NCI-H526 treated with DMSO at 0.1 percent for 48 hours (cell line): Measurements from ENCODE around the gene QKI.

Experiments
- DNase-seq: peaks from one replicate; lab custom pipeline; 2025; lab: John Stamatoyannopoulos, UW

QKI gene

GRCh38 chr6:163391985-163392384 lies 22.5 kb upstream of the QKI start:
- no peak for DNase-seq

DNA sequence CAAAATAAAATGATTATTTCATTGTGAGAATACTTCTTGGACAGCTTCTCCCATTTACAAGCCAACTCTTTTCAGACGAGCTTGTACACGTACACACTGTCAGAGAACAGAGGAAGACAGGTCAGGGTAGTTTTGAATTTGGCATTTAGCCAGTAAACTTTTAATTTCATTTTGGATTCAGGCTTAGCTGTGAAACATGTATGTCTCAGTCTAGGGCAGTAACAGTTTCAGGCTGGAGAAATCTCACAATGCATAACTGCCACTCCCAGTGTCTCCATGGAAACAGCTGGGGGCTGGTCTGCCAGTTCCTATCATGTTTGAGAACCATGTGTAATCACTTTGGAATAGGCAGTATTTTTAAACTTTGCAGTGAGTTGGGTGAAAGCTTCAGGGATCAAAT lies 22.0 kb upstream of the QKI start:
- no peak for DNase-seq

DNA sequence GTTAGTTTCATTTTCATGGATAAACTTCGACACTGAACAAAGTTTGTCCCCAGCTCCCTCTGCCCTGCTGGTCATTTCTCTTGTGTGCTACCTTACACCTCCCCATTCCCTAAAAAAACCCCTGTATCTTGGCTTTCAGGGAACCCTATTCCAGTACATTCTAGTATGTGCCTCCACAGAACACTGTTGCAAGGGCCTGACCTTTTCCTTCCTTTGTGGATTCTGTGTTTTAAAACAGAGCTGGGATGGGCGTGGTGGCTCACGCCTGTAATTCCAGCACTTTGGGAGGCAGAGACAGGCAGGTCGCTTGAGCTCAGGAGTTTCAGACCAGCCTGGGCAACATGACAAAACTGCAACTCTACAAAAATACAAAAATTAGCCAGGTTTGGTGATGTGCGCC lies 20.6 kb upstream of the QKI start:
- DNase-seq: no peak

DNA sequence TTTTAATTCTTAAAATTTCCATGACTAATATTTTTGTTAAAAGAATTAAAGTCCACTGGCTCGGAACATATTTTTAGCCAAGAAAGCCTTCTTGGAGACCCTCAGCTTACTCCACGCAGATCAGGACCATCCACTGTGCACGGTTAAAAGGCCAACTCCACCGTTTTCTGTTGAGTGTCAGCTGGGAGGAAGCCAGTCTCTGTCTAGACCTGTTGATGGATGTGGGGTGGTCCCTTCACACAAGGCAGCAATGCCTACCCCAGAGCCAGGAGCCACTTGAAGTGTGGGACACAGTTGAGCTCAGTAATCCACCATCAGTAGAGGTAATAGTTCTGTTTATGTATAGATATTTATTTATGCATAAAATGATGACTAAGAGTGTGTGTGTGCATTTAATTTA lies 19.9 kb upstream of the QKI start:
- no peak for DNase-seq

DNA sequence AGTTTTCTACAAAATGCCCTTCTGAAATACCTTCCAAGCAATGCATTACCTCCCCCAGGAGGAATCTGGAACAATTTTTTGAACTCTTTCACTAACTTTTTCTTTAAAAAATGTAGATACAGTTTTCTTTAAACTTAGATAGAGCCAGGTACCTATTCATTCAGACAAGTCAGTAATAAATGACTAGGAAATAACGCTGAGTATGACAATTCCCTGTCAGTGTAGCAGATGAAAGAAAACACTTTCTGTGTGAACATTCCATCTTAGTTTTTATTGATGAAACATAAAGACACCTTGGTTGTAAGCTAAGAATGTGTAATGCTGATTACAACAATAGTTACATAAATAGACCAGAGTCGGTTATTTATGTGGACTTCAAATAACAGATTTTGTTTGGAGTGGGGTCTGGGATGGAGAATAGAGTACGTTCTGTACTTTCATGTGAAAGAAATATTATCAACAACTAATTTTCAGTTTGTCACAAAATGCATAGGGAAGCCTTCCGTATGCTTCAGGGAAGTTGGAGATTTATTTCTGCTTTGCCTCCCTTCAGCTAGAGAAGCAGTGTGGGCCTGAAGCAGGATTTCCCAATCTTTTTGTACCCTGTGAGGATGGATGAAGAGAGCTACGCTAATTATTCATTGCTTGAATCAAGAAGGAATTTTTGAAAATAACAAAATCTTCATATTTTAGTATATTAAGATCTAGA lies 19.2 kb upstream of the QKI start:
- DNase-seq: no peak

- no peak for DNase-seq
Measured at GRCh38 chr6:163395831-163396185, 18.7 kb upstream of the QKI start.

DNA sequence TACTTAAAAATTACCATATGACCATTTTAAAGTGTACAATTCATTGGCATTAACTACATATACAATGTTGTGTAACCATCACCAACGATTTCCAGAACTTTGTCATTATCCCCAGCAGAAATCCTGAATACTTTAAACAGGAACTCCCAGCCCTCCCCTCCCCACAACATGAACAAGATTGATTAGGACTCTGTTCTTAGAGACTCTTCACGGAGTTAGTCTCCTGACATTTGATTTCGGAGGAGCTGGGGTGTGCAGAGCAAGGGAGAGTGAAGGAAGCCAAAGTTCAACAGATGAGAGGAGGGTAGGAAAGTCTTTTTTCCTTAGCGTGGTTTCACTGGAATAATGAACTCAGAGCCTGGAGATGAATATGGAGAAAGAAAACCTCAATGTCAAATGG lies 17.2 kb upstream of the QKI start:
- no peak for DNase-seq

DNA sequence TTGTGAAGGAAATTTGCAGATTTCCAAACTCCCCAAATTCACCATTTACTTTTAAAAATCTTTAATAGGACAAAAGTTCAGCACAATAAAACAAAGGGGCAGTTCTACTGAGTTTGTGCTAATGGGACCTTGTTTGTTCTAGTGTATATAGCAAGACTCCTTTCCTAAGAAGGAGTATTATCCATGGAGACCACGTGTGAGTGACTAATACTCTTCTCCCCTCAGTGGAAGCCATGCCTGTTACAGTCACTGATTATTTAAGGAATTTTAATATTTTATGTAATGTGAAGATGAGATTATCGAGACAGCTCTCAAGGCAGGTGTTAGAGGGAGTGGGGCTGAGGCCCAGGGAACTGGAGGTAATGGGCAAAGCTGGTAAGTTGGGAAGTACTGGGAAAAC lies 16.4 kb upstream of the QKI start:
- DNase-seq: no peak

- DNase-seq: no peak
Measured at GRCh38 chr6:163398815-163399214, 15.7 kb upstream of the QKI start.

GRCh38 chr6:163400509-163400908 lies 14.0 kb upstream of the QKI start:
- DNase-seq: no peak

DNA sequence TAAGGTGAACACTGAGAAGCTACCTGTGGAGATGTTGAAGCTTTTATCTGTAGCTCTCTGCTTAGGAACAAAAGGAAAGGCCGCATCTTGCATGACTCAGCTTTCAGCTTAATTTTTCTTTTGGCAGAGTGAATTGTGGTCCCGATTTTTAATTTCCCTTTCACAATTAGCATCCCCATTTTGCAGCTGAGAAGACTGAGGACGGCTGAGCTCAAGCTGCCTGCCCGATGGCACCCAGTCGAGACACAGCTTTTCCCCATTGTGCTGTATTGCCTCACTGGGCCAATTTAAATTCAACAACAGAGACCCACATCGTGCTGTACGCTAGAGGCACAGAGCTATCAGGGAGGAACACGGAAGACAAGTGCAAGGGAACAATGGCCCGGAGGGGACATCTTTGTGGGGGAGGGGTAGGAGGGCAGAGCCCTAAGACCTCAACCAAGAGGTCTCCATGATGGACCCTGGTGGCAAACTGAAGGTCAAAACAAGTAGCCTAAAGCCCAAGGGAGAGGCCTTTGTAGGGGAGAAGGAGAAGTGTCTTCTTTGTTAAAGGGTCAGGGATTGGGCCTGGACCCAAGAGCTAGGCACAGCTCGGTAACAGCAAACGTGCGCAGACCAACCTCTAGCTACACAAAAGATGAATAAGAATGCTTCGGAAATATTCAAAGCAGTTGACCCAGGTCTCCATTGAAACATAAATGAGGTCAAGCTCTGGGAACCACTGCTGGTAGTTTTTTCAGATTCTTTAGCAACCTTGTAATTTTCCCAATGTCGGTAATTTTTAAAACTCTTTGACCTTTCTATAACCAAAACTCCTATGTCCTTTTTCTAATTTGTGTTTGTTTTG lies 13.3 kb upstream of the QKI start:
- no peak for DNase-seq

DNA sequence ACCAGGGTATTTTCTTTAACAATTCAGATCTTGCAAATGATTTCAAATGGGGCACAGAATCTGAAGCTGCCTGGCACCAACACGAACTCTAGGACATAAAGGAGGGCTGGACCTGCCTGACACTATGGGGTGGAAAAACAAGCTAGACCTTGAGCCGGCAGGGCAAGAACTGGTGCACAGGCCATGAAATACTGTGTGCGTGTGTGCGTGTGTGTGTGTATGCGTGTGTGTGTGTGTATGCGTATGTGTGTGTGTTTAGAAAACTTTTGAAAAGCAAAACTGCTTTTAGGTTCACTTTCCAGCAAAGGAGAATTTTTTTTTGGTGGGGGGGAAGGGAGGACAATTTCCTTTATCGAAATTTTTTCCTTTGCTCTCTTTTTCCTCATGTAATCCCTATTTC lies 11.9 kb upstream of the QKI start:
- no peak for DNase-seq

DNA sequence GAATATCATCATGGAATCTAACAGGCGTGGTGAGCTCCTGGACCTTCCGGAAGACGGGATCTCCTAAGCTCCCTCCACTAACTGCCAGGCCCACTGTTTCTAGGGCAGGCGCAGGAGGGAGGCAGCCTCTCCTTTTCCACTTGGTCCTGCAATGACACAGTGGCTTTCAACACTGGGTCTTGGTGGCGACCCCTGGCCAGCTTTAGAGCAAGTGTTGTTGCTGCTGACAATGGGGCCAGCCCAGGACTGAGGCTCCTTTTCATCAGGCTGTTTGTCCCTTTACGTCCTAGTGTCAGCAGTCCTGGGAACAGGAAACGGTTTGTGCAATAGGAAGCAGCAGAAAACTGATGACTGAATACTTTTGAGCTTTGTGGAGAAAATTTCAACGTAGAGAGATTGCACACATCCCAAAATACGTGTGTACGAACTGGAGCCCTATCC lies 9.7 kb upstream of the QKI start:
- no peak for DNase-seq

DNA sequence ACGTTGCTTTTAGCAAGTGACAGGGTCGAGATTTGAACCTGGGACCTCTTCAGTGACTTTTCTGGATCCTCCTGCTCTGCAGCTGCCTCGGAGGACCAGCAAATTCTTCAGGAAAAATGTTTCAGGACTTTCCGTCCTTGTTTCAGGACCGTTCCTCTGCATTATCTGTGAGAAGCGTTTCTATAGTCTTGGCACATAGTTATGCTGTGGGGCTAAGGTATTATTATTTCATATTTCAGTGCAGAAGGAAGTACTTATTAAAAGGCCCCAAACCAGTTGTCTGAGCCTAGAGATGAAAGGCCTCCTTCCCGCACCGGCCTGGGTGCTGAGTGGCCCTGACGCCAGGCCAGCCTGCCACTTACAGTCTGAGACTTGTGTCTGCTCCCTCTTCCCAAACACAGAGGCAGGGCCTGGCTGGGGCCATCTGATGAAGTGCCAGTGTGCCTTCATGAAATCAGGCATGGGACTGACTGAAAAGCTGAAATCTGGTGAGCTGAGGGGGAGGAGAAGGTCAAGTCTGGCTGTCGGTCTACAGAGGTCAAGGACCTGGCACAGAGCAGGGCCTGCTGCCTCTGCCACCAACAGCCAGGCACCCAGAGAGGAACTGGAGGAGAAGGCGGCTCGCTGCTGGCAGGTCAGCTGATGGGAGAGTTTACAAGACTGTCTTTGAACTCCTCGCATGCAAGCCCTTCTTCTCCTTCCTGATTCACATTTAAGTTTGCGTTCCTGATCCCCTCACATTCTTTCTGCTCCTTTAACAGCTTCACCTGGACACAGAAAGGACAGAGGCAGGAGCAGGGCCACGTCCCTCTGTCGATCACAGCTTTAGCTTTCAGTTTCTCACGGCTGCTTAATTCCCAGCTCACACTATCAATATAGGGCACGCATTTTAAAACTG lies 8.9 kb upstream of the QKI start:
- no peak for DNase-seq

DNA sequence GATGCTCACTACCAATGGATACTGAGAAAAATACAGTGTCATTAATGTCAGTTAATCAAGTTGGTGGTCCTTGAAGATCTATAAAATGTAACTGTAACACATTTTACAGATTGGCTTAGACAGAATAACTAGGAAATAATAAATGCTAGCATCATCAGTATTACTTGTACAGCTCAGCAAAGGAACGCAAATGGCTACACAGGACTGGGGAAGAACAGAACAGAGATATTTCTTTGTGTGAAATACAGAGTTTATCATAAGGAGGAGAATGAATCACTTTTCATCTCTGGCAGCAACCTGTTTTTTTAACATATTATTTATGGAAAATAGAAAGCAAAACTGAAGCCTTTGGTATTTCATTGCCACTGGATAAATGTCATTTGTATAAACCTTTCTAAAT lies 8.2 kb upstream of the QKI start:
- no peak for DNase-seq

DNA sequence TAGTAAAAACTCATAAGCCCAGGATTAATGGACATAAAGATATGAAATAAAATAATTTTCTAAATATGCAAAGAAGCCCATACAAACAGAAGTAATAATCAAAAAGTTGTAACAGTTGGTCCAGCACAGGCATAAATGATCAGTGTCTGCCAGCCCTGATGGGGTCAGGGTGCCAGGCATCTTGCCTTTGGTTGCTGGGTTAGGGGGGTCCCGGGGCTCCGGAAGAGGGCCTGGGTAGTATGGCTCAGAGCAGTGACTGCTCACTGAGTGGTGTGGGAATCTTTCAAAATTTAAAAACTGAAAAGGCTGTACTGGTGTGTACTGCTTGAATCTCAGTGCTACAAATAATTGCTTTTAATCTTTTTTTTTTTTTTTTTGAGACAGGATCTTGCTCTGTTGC lies 7.7 kb upstream of the QKI start:
- no peak for DNase-seq

DNA sequence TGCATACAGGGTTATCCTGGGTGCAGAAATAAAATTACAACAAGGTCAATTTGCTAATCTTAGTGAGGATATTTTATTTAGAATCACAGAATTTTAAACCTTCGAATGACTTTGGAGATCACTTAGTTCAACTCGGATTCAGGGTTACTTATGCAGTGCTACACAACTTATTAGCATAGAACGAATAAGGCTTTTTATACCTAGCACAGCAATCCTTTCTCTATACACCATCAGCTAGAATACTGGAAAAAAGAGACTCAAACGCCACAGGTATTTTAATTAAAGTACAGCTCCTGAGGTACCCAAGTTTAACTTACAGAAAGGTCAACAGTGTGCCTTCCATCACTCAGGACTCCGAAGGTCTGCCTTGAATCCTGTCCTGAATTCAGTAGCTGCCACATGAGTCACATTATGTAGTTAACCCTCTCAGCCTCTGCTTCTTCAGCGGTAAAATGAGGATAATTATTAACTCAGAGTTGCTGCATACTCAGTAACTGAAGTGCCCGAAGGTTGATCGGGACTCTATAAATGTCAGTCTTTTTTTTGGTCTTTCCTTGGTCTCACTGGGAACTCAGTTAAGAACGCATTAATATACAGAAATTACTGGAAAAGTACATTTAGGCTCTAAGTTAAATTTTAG lies 6.0 kb upstream of the QKI start:
- DNase-seq: no peak

DNA sequence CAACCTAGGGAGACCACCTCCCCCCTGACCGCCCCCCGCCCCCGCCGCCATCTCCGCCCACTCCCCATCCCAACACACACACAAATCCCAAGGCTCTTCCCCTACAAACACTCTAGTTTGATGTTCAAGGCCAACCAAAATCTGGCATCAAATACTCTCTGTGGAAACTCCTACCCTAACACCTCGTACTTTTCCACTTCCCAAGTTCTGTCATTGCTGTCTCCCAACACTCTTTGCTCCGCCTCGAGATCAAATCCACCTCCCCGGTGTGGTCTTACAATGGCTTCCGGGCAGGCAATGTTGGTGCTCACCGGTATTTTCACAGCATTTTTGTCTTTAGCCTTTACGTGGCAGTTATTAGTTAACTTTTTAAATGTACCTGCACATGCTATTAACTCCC lies 4.8 kb upstream of the QKI start:
- no peak for DNase-seq

DNA sequence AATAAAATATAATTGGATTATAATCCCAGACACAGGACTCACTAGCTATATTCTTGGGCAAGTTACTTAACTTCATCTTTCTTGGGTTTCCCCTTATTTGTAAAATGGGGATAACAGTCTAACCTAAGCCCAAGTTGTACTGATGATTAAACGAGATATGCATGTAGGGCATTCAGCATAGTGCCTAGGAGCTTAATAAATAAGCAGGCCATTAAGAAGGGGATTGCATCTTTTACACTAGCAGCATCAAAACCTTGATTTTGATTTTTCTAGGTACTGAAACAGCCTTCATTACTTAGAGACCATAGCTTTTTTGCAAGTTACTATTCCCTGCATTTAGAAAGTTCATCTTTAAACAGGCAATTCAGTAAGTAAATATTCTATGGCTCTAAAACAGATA lies 2.2 kb upstream of the QKI start:
- DNase-seq: no peak

GRCh38 chr6:163412801-163413344 lies 1.6 kb upstream of the QKI start:
- no peak for DNase-seq

DNA sequence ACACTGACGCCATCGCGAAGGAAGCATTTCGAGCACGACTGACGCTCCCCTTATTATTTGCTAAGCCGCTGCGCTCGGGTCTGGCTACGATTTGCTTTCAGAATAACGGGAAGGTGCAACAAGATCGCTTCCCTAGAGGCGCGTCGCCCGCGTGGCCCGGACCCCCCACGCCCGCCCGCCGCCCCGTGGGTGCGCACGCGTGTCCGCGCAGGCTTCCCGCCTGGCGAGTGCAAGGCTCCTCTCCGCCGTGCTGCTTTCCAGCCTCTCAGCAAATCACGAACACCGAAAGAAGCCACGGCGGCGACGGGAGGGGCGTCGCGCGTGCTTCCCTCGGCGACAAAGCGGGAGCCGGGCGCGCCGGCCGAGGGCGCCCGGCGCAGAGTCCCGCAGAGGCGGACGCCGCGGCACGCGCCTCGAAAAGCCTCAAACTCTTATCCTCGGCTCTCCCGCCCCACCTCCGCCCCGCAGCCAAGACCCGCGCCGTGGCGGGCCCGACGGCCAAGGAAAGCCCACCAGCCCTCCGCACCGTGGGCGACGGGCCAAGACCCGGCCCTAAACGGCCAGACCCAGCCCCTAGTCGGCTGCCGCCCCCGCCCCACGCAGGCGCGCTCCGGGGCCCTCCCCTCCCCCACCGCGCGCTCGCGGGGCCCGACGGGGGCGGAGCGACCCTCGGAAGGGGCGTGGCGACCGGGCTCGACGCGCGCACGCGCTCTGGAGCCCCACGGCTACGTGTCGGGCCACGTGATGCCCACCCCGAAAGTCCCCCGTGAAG lies 987 bp upstream of the QKI start:
- DNase-seq: peak; percentile 42
